K562 (cell line): ENCODE measurements around the gene SLC27A6. TPM values are rescaled to one million over a fixed set of nuclear protein-coding genes. Genes with fewer than 3 reads are reported as not detected.

Source experiments
- ATF1 ChIP-seq, 2 experiments: fragments of 450-650 bp in 1 of 2; IDR thresholded peaks; 2 replicates each; pipeline ENCODE4 v1.6.1; 2016; ENCODE audit warnings: missing compliant biosample characterization in 1 of 2, missing genetic modification characterization in 1 of 2
- CBX2 ChIP-seq: fragments of 200-600 bp; sonication (generic); IDR thresholded peaks from one replicate; pipeline ENCODE4 v1.6.1; 2012; ENCODE audit warnings: mild to moderate bottlenecking, low read length, inconsistent platforms; ENCODE audit not compliant: insufficient read depth, poor library complexity, severe bottlenecking
- CCNT2 ChIP-seq: IDR thresholded peaks from 2 replicates; pipeline ENCODE4 v1.6.1; 2011; ENCODE audit warnings: borderline replicate concordance, low read depth, mild to moderate bottlenecking, moderate library complexity, mixed read lengths, low read length; ENCODE audit not compliant: insufficient read length; ENCODE audit errors: extremely low read depth
- FIP1L1 ChIP-seq: fragments of 200-400 bp; formaldehyde crosslinking; IDR thresholded peaks from 2 replicates; pipeline ENCODE4 v1.6.1; 2018; ENCODE audit warnings: mild to moderate bottlenecking, low read depth, low read length; ENCODE audit not compliant: poor library complexity, severe bottlenecking
- KLF10 ChIP-seq: fragments of 250-450 bp; sonication (Bioruptor Pico); IDR thresholded peaks from 2 replicates; pipeline ENCODE4 v1.6.1; 2021; ENCODE audit warnings: matching md5 sums
- polyA plus RNA-seq, 8 experiments: library from polyadenylated mRNA; depleted of rRNA in 4 of 8; stranded (reverse) in 5 of 8; unstranded in 3 of 8; fragments of >200 nt; fragmentation: Nextera tagmentation in 2 of 8; fragmentation: Illumina TruSeq in 1 of 8; extraction: Ambion mirVana in 2 of 8; extraction: Trizol in 1 of 8; gene quantifications; 2 replicates each; pipeline versions ENCODE4 v1.2.1 to v1.2.3, GENCODE V29; 2011 to 2014; ENCODE audit warnings: inconsistent platforms in 1 of 8, missing spikeins in 1 of 8
- total RNA-seq, 7 experiments: library from RNA; depleted of rRNA in 6 of 7; stranded (reverse); fragments of >200 nt in 6 of 7; fragmentation: Illumina TruSeq in 2 of 7; extraction: Trizol in 2 of 7; gene quantifications; 2 replicates each; pipeline versions ENCODE4 v1.2.1 to v1.2.3, GENCODE V29; 2011 to 2021; ENCODE audit warnings: low replicate concordance in 1 of 7
- TF ChIP-seq, protein P1 (sequence below): fragments of 450-650 bp; IDR thresholded peaks from 2 replicates; pipeline ENCODE4 v1.6.1; 2016; ENCODE audit warnings: mild to moderate bottlenecking
- TF ChIP-seq, protein P2 (sequence below), 2 experiments: IDR thresholded peaks in 1 of 2; conservative IDR thresholded peaks in 1 of 2; 2 replicates each; pipeline ENCODE4 v1.6.1; 2016; ENCODE audit warnings: low read depth in 2 of 2, mild to moderate bottlenecking in 1 of 2, missing compliant biosample characterization in 1 of 2, missing genetic modification characterization in 1 of 2, moderate library complexity in 1 of 2
- TF ChIP-seq, protein P3 (sequence below): fragments of 450-650 bp; IDR thresholded peaks from 2 replicates; pipeline ENCODE4 v1.6.1; 2016; ENCODE audit warnings: mild to moderate bottlenecking, moderate library complexity

The SLC27A6 gene
- total and polyA plus RNA-seq, 9 of the 15 experiments (the other 6 are each of a cell fraction or from before 2014, with no cell fraction given) = 0.56 to 1.9 (median 1.2) TPM

DNA sequence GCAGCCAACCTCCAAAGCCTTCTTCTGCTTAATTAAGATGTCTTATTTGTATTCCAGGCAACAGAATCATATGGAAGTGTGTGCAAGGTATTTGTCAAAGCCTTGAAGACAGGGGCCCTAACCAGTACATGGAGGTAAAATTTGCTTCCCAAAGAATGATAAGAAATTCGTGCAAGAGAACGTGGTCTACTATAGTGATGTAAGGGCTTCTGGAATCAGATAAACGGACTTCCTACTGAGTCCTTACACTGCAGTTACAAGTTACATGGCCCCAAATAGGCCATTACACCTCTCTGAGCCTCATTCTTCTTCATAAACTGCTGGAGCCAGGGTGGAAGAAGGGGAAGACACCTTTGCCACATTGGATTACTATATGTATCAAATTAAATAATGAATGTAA, 113.4 kb downstream of the SLC27A6 start (continued):
- TF ChIP-seq, protein P1, sequence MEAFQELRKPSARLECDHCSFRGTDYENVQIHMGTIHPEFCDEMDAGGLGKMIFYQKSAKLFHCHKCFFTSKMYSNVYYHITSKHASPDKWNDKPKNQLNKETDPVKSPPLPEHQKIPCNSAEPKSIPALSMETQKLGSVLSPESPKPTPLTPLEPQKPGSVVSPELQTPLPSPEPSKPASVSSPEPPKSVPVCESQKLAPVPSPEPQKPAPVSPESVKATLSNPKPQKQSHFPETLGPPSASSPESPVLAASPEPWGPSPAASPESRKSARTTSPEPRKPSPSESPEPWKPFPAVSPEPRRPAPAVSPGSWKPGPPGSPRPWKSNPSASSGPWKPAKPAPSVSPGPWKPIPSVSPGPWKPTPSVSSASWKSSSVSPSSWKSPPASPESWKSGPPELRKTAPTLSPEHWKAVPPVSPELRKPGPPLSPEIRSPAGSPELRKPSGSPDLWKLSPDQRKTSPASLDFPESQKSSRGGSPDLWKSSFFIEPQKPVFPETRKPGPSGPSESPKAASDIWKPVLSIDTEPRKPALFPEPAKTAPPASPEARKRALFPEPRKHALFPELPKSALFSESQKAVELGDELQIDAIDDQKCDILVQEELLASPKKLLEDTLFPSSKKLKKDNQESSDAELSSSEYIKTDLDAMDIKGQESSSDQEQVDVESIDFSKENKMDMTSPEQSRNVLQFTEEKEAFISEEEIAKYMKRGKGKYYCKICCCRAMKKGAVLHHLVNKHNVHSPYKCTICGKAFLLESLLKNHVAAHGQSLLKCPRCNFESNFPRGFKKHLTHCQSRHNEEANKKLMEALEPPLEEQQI = no peak
- TF ChIP-seq CCNT2 (peak; percentile 14), ATF1 (CRISPR knock-in tag; IDR thresholded peaks at IDR 0.05) (no peak), ATF1 (tag; IDR thresholded peaks at IDR 0.05) (0 out of 2 replicates have a peak, but pooled peaks have one; percentile 5), CBX2 (no peak), FIP1L1 (no peak), KLF10 (CRISPR knock-in tag) (no peak)
- TF ChIP-seq, protein P2, sequence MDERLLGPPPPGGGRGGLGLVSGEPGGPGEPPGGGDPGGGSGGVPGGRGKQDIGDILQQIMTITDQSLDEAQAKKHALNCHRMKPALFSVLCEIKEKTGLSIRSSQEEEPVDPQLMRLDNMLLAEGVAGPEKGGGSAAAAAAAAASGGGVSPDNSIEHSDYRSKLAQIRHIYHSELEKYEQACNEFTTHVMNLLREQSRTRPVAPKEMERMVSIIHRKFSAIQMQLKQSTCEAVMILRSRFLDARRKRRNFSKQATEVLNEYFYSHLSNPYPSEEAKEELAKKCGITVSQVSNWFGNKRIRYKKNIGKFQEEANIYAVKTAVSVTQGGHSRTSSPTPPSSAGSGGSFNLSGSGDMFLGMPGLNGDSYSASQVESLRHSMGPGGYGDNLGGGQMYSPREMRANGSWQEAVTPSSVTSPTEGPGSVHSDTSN (CRISPR knock-in tag; IDR thresholded peaks at IDR 0.05; ENCODE audit: low read depth) = no peak
- TF ChIP-seq, protein P2 (tag; conservative IDR thresholded peaks at IDR 0.05; ENCODE audit: low read depth) = no peak
- TF ChIP-seq, protein P3, sequence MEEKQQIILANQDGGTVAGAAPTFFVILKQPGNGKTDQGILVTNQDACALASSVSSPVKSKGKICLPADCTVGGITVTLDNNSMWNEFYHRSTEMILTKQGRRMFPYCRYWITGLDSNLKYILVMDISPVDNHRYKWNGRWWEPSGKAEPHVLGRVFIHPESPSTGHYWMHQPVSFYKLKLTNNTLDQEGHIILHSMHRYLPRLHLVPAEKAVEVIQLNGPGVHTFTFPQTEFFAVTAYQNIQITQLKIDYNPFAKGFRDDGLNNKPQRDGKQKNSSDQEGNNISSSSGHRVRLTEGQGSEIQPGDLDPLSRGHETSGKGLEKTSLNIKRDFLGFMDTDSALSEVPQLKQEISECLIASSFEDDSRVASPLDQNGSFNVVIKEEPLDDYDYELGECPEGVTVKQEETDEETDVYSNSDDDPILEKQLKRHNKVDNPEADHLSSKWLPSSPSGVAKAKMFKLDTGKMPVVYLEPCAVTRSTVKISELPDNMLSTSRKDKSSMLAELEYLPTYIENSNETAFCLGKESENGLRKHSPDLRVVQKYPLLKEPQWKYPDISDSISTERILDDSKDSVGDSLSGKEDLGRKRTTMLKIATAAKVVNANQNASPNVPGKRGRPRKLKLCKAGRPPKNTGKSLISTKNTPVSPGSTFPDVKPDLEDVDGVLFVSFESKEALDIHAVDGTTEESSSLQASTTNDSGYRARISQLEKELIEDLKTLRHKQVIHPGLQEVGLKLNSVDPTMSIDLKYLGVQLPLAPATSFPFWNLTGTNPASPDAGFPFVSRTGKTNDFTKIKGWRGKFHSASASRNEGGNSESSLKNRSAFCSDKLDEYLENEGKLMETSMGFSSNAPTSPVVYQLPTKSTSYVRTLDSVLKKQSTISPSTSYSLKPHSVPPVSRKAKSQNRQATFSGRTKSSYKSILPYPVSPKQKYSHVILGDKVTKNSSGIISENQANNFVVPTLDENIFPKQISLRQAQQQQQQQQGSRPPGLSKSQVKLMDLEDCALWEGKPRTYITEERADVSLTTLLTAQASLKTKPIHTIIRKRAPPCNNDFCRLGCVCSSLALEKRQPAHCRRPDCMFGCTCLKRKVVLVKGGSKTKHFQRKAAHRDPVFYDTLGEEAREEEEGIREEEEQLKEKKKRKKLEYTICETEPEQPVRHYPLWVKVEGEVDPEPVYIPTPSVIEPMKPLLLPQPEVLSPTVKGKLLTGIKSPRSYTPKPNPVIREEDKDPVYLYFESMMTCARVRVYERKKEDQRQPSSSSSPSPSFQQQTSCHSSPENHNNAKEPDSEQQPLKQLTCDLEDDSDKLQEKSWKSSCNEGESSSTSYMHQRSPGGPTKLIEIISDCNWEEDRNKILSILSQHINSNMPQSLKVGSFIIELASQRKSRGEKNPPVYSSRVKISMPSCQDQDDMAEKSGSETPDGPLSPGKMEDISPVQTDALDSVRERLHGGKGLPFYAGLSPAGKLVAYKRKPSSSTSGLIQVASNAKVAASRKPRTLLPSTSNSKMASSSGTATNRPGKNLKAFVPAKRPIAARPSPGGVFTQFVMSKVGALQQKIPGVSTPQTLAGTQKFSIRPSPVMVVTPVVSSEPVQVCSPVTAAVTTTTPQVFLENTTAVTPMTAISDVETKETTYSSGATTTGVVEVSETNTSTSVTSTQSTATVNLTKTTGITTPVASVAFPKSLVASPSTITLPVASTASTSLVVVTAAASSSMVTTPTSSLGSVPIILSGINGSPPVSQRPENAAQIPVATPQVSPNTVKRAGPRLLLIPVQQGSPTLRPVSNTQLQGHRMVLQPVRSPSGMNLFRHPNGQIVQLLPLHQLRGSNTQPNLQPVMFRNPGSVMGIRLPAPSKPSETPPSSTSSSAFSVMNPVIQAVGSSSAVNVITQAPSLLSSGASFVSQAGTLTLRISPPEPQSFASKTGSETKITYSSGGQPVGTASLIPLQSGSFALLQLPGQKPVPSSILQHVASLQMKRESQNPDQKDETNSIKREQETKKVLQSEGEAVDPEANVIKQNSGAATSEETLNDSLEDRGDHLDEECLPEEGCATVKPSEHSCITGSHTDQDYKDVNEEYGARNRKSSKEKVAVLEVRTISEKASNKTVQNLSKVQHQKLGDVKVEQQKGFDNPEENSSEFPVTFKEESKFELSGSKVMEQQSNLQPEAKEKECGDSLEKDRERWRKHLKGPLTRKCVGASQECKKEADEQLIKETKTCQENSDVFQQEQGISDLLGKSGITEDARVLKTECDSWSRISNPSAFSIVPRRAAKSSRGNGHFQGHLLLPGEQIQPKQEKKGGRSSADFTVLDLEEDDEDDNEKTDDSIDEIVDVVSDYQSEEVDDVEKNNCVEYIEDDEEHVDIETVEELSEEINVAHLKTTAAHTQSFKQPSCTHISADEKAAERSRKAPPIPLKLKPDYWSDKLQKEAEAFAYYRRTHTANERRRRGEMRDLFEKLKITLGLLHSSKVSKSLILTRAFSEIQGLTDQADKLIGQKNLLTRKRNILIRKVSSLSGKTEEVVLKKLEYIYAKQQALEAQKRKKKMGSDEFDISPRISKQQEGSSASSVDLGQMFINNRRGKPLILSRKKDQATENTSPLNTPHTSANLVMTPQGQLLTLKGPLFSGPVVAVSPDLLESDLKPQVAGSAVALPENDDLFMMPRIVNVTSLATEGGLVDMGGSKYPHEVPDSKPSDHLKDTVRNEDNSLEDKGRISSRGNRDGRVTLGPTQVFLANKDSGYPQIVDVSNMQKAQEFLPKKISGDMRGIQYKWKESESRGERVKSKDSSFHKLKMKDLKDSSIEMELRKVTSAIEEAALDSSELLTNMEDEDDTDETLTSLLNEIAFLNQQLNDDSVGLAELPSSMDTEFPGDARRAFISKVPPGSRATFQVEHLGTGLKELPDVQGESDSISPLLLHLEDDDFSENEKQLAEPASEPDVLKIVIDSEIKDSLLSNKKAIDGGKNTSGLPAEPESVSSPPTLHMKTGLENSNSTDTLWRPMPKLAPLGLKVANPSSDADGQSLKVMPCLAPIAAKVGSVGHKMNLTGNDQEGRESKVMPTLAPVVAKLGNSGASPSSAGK = peak; percentile 78
